Effector memory CD4-positive, alpha-beta T cell (primary cell): ENCODE results near the gene SLC7A8.

Experiments used
- DNase-seq, 3 donors: peaks; one replicate each; pipeline ENCODE4 v3.0.0-alpha.2; 2020
- H3K27ac ChIP-seq: 2 replicates; pipeline ENCODE4 v1.7.0; 2013; ENCODE audit warnings: mild to moderate bottlenecking, low read length, moderate library complexity; ENCODE audit not compliant: insufficient read depth, poor library complexity, severe bottlenecking
- H3K27me3 ChIP-seq: replicated peaks from 2 replicates; pipeline ENCODE4 v1.7.0; 2013; ENCODE audit warnings: mild to moderate bottlenecking, low read length; ENCODE audit not compliant: insufficient read depth, control insufficient read depth, poor library complexity, severe bottlenecking
- H3K36me3 ChIP-seq: 2 replicates; pipeline ENCODE4 v1.7.0; 2013; ENCODE audit warnings: mild to moderate bottlenecking, low read length, moderate library complexity; ENCODE audit not compliant: control insufficient read depth, insufficient read depth
- H3K4me1 ChIP-seq: 2 replicates; pipeline ENCODE4 v1.7.0; 2013; ENCODE audit warnings: low read length, mild to moderate bottlenecking; ENCODE audit not compliant: control insufficient read depth, insufficient read depth, poor library complexity, severe bottlenecking
- H3K4me3 ChIP-seq: 2 replicates; pipeline ENCODE4 v1.7.0; 2013; ENCODE audit warnings: low read length, low read depth, mild to moderate bottlenecking; ENCODE audit not compliant: insufficient read depth, poor library complexity, severe bottlenecking
- H3K9me3 ChIP-seq: 2 replicates; pipeline ENCODE4 v1.7.0; 2013; ENCODE audit warnings: mild to moderate bottlenecking, low read length, moderate library complexity; ENCODE audit not compliant: control insufficient read depth

The SLC7A8 gene

DNA sequence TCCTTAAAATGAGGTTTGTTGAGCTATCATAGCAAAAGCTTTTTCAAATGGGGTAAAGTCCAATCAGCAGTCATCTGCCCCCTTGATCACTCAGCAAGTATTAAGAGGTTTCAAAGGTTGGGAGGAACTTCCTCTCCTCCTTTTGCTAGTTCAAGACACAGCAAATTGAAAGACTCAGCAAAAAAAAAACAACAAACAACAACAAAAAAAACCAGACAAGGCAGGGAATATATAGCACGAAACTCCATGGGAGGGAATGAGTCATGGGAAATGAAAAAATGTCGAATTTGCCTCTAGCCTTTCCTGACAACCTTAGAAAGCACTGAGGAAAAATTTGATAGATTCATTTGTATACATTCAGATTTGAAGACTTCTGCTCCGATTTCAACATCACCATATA is 1.6 kb upstream of the SLC7A8 start:
- Histone ChIP-seq H3K27ac (no peak overlapping the region), H3K9me3 (no peaks in the 10 kb centered on the region), H3K36me3 (no peaks in the 10 kb centered on the region), H3K4me3 (no peak overlapping the region), H3K4me1 (peaks cover 6% of the 10 kb centered on the region), H3K27me3 (peaks cover 5% of the 10 kb centered on the region)
- DNase-seq, result no peak

DNA sequence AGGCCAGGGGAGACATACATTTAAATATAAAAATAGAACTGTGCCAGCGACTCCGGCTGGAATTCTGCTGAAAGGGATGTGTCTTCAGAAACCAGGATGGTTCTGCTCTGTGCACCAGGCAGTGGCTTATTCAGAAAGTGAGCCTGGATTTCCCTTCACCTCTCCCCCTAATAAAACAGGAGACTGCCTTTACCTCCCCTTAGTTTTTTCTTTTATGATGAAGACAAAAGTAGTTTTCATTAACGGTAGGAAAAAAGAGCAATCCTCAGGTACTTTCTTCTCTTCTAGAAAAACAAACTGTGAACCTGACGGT is 346 bp downstream of the SLC7A8 start:
- no peak overlapping the region for H3K27ac ChIP-seq
- H3K4me3 ChIP-seq, result peak overlapping the region; percentile 66
- H3K27me3 ChIP-seq, result peaks cover 5% of the 10 kb centered on the region
- DNase-seq, result no peak
- H3K9me3 ChIP-seq, result no peaks in the 10 kb centered on the region
- peaks cover 6% of the 10 kb centered on the region for H3K4me1 ChIP-seq
- H3K36me3 ChIP-seq, result no peaks in the 10 kb centered on the region

DNA sequence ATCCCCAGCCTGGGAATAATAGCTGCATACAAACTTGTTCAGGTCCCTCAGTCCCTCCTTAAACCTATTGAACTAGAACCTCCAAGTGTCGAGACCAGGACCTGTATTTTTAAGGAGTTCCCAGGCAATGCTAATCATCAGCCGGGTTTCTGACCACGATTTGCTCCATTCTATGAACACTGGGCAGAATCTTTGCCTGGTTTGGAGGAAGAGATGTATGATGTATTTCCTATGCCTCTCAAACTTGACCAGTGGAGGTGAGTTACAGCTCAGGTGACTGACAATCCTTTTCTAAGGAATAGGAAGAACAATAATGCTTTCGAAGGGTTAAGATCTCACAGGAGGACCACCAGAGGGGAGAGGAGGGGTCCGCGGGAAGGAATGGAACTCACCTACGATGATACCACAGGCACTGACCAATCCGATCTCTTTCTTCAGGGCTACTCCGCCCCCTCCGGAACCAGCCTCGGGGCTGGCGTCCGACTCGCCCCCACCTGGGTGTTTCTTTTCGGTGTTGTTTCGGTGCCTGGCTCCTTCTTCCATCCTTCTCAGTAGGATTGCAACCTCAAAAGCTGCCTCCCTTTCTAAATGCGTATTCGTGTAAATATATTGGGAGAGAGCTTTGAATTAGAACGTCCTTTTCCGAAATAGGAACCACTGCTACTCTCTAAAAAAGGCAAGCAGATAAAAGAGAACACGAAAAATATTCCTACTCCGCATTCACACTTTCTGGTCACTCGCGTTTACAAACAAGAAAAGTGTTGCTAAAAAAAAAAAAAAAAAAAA is 895 bp downstream of the SLC7A8 start:
- no peak overlapping the region for H3K27ac ChIP-seq

DNA sequence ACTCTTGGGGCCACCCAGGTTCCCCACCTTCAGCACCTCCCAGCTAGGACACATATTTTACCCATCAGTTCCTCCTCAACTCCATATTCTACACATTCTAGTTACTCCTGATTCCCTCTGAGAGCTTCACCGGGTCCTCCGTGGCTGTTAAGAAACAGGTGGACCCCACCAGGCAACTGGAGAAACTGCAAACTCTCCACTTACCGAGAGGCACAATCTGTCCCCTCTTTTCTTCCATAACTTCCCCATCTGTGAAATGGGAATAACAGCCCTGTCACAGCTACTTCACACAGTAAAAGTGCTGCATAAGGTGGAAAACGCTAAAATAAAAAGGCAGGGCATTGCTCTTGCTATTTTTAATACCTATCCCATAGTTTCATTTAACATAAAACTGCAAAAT is 1.5 kb downstream of the SLC7A8 start:
- peaks cover 5% of the 10 kb centered on the region for H3K27me3 ChIP-seq

More for the DNA sequence above, 895 bp downstream of the SLC7A8 start:
- H3K27me3 ChIP-seq, result peaks cover 5% of the 10 kb centered on the region
- H3K36me3 ChIP-seq, result no peaks in the 10 kb centered on the region
- H3K4me3 ChIP-seq, result peak overlapping the region; percentile 66
- H3K4me1 ChIP-seq, result peaks cover 6% of the 10 kb centered on the region
- no peak for DNase-seq
- H3K9me3 ChIP-seq, result no peaks in the 10 kb centered on the region

DNA sequence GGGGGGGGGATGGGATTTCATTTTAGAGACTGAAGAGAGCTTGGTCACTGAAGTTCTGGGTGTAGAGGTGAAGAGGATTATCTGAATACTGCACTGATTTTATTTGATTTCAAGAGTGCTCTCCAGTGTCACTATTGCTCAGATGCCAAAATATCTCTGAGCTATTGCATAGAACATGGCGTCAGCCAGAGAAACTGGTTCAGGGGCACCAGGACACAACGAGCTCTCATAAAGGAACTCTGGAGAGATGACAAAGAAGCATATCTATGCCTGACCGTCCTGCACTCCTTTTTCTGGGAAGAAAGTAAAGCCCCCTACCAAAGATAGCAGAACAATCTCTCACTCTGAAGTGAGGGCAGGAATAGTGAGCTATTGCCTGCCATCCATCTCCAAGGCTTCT is 2.0 kb downstream of the SLC7A8 start:
- peaks cover 6% of the 10 kb centered on the region for H3K4me1 ChIP-seq
- no peak overlapping the region for H3K27ac ChIP-seq
- H3K27me3 ChIP-seq, result peaks cover 5% of the 10 kb centered on the region
- no peaks in the 10 kb centered on the region for H3K36me3 ChIP-seq
- no peak for DNase-seq
- no peaks in the 10 kb centered on the region for H3K9me3 ChIP-seq
- no peak overlapping the region for H3K4me3 ChIP-seq

More for the DNA sequence above, 1.5 kb downstream of the SLC7A8 start:
- peak overlapping the region; percentile 66 for H3K4me3 ChIP-seq
- H3K9me3 ChIP-seq, result no peaks in the 10 kb centered on the region
- peaks cover 6% of the 10 kb centered on the region for H3K4me1 ChIP-seq
- no peak for DNase-seq
- H3K27ac ChIP-seq, result no peak overlapping the region
- no peaks in the 10 kb centered on the region for H3K36me3 ChIP-seq

DNA sequence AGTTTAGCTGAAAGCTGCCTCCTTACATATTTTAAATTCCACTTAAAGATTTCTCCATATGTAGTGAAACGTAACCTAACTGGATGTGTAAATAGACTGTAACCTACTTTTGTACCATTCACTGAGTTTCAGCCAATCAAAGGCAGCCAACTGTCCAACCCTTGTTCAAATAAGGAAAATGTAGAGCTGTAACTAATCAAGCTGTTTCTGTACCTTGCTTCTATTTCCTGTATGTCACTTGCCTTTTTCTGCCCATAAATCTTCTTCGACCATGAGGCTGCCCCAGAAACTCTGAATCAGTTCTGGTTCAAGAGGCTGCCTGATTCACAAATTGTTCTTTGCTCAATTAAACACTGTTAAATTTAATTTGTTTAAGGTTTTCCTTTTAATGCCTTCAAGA is 6.3 kb downstream of the SLC7A8 start:
- Histone ChIP-seq H3K4me3 (no peak overlapping the region), H3K27ac (no peak overlapping the region), H3K36me3 (no peaks in the 10 kb centered on the region), H3K4me1 (peaks cover 3% of the 10 kb centered on the region), H3K9me3 (no peaks in the 10 kb centered on the region), H3K27me3 (no peaks in the 10 kb centered on the region)
- DNase-seq, result no peak

DNA sequence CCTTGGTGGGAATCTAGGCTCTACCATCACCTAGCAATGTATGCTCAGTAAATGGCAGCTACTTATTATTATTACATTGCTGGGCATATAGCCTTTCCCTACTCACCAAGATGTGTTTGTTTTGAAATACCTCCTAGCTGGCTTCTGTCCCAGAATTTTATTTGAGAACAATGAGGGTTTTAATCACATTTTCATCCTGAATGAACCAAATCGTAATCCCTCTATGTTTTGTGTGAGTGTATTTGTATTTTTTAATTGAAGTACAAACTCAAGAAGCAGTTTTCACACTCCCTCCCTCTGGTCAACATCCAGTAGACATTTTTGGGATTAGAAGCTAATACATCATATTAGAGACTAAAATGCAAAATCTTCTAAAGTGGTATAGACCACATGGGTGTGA is 7.6 kb downstream of the SLC7A8 start:
- no peak for DNase-seq
- Histone ChIP-seq H3K36me3 (no peaks in the 10 kb centered on the region), H3K27me3 (no peaks in the 10 kb centered on the region), H3K9me3 (no peaks in the 10 kb centered on the region), H3K27ac (no peak overlapping the region), H3K4me3 (no peak overlapping the region), H3K4me1 (no peaks in the 10 kb centered on the region)

DNA sequence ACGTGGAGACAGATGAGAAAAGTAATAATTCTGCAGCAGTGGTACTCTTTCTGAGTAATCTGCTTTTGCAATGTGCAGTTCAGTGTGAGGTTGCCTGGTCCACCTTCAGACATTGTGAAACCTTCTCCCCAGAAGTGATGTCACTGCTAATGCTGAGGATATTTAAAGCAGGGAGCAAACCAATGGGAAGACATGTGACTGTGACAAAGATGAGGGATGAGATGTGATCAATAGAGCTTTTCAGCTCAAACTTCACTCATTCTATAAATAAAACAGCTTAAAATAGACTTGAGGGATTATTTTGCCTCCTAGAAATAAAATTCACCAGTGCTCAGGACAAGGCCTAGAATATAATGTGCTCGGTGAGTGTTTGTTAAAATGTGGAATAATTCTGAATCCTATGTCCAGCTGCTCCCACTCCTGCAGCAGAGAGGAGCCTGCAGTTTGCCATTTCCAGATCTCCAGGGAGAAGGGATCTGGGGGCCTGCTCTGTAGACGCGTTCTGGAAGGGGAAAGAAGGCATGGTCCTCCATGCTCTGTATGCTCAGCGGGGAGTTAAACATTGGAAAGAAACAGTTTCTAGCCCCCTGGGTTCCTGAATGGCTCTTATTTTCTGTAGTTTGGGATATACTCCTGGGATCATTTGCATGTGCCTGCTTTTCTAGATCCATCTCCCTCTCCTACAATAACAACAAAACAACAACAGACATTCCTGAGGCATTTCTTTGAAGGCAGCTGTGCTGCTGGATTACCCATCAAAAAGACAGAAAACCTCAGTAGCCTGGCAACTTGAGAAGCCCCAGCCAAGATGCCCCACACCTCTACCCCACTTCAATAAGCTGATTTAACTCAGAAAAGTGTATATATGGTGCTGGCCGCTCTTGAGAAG is 8.9 kb downstream of the SLC7A8 start:
- DNase-seq, result no peak
- H3K27ac ChIP-seq, result no peak overlapping the region
- no peaks in the 10 kb centered on the region for H3K9me3 ChIP-seq
- H3K36me3 ChIP-seq, result no peaks in the 10 kb centered on the region
- H3K4me3 ChIP-seq, result no peak overlapping the region
- no peaks in the 10 kb centered on the region for H3K27me3 ChIP-seq
- H3K4me1 ChIP-seq, result no peaks in the 10 kb centered on the region

DNA sequence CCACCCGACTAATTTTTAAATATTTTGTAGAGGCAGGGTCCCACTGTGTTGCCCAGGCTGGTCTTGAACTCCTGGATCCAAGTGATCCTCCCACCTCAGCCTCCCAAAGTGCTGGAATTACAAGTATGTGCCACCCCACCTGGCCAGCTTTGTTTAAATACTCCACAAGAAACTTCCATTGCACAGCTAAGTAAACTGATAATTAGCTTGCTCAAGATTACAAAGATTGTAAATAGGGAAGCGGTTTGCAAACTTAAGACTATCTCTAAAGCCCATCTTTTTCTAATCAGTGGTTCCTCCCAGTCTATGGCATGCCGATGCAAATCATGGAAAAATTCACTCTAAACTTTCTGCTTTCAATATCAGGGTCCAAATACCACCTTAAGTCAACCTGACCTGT is 9.7 kb downstream of the SLC7A8 start:
- no peaks in the 10 kb centered on the region for H3K36me3 ChIP-seq
- no peaks in the 10 kb centered on the region for H3K9me3 ChIP-seq
- DNase-seq, result no peak
- no peak overlapping the region for H3K4me3 ChIP-seq
- no peaks in the 10 kb centered on the region for H3K4me1 ChIP-seq
- no peak overlapping the region for H3K27ac ChIP-seq
- no peaks in the 10 kb centered on the region for H3K27me3 ChIP-seq

DNA sequence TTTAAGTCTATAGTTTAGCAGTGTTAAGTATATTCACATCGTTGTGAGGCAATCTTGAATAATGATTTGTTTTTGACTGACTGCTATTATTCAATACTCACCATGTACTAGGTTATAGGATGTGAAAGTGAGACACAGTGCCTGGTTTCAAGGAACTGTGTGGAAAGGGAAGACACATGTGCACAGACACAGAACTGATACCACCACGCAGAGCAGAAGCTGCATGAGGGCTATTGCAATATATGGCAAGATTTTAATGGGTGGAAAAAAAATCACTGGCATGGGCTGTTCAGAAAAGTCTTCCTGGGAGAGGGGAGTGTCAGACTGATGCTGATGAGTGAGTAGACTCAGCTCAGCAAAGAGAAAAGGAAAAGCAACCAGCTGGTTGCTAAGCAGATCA is 10.4 kb downstream of the SLC7A8 start:
- Histone ChIP-seq H3K4me1 (no peaks in the 10 kb centered on the region), H3K27me3 (no peaks in the 10 kb centered on the region)
- DNase-seq, result no peak

More for the DNA sequence above, 10.4 kb downstream of the SLC7A8 start:
- Histone ChIP-seq H3K36me3 (no peaks in the 10 kb centered on the region), H3K4me3 (no peak overlapping the region), H3K27ac (no peak overlapping the region), H3K9me3 (no peaks in the 10 kb centered on the region)
